AG09319 (cell line): Measurements from ENCODE around the gene TPI1.

Experiments used
- DNase-seq: peaks from one replicate; pipeline ENCODE4 v3.0.0-alpha.2; 2010; ENCODE audit warnings: low read depth; ENCODE audit errors: extremely low read depth
- CTCF ChIP-seq: IDR thresholded peaks from 2 replicates; pipeline ENCODE4 v1.5.1; 2011; ENCODE audit warnings: low read depth, mild to moderate bottlenecking, inconsistent platforms, low read length, moderate library complexity

TPI1 gene

GRCh38 chr12:6867413-6868210, at the start of gene TPI1:
Gene TPI1 (plus strand): TSS chr12:6867531. CDS start chr12:6867567, 36 bp downstream.
- TF ChIP-seq CTCF, result no peak
- DNase-seq, result peak; percentile 52

GRCh38 chr12:6817662-6818157, 49.6 kb upstream of the TPI1 start:
- TF ChIP-seq CTCF, result no peak
- DNase-seq, result no peak

GRCh38 chr12:6818222-6818621, 49.1 kb upstream of the TPI1 start:
- no peak for DNase-seq

GRCh38 chr12:6818645-6819044, 48.7 kb upstream of the TPI1 start:
- no peak for TF ChIP-seq CTCF
- DNase-seq, result no peak

More at GRCh38 chr12:6818222-6818621, 49.1 kb upstream of the TPI1 start:
- no peak for TF ChIP-seq CTCF

GRCh38 chr12:6819106-6820030, 48.0 kb upstream of the TPI1 start:
- TF ChIP-seq CTCF, result no peak

GRCh38 chr12:6820166-6820565, 47.2 kb upstream of the TPI1 start:
- no peak for TF ChIP-seq CTCF
- DNase-seq, result no peak

More at GRCh38 chr12:6819106-6820030, 48.0 kb upstream of the TPI1 start:
- no peak for DNase-seq
